ENCODE data around the gene NFIA. TPM values are rescaled to one million over a fixed set of nuclear protein-coding genes. Genes with fewer than 3 reads are reported as not detected.

The NFIA gene
- total RNA-seq, 1 experiment from 2014 or later = 0.35 TPM

DNA sequence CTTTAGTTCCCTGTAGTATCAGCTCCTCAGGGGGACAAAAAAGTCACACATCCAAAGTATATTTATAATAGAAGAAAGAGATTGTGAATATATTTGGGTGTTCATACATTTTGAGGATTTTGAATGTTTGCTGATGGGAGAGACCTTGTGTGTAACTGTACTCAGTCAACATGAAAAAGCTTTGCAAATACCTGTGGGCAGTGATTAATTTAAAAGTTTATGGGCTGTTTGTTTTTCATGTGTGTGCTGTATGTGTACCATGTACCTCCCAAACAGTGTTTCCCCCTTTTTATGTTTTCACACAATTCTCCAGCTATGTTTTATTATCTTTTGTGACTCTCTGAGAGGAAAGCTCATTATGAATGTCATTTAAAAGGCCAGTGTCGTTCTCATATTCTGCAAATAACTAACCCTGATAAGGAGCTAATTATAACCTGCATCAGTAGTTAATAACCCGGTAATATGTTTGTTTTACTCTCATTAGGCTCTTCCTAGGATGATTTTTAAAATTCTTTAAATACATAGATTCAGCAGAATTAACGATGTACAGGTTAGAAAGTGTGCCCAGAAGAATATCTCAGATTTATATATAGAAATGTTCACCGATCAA lies 271.5 kb downstream of the NFIA start:
- Histone ChIP-seq H2BK12ac (ENCODE audit: insufficient read length, low read depth, low read length) (no peak overlapping the region), H3K79me2 (ENCODE audit: insufficient read depth, low read length) (no peaks in the 10 kb centered on the region), H3K27me3 (ENCODE audit: insufficient read depth, low read length) (no peaks in the 10 kb centered on the region), H3K9me3 (ENCODE audit: control insufficient read depth, low read depth, low read length) (no peaks in the 10 kb centered on the region), H3T11ph (ENCODE audit: low read length) (no peak overlapping the region), H2BK20ac (ENCODE audit: low read depth, low read length, poor library complexity, severe bottlenecking) (no peak overlapping the region), H3K23me2 (ENCODE audit: insufficient read length, low read depth, low read length, poor library complexity, severe bottlenecking) (no peaks in the 10 kb centered on the region), H4K8ac (replicated peaks; ENCODE audit: insufficient read length, low read depth, low read length) (no peak overlapping the region), H3K14ac (ENCODE audit: insufficient read depth, low read length) (no peak overlapping the region), H3K4ac (ENCODE audit: low read depth, low read length) (no peak overlapping the region), H3K56ac (ENCODE audit: insufficient read length, low read depth, low read length) (no peak overlapping the region), H2AK5ac (ENCODE audit: insufficient read length, low read length) (no peak overlapping the region), H4K20me1 (ENCODE audit: control insufficient read depth, insufficient read depth, insufficient read length) (no peaks in the 10 kb centered on the region), H3K18ac (ENCODE audit: insufficient read length, low read depth, low read length) (no peak overlapping the region), H3K4me2 (ENCODE audit: insufficient read depth, insufficient read length, low read length) (no peak overlapping the region), H4K91ac (ENCODE audit: insufficient read length, low read depth, low read length) (no peak overlapping the region), H2BK120ac (ENCODE audit: low read depth, low read length, poor library complexity, severe bottlenecking) (no peak overlapping the region), H2BK5ac (ENCODE audit: insufficient read length, low read length) (no peak overlapping the region), H4K5ac (ENCODE audit: insufficient read length, low read depth, low read length) (no peak overlapping the region), H3K23ac (ENCODE audit: insufficient read length, low read depth, low read length) (no peak overlapping the region), H3K9ac (ENCODE audit: extremely low read depth, insufficient read length, low read length) (no peak overlapping the region), H2AFZ (ENCODE audit: low read length) (no peak overlapping the region), H3K27ac (ENCODE audit: insufficient read length, low read depth, low read length) (no peak overlapping the region), H2BK15ac (ENCODE audit: low read depth, low read length) (no peak overlapping the region), H3K4me1 (ENCODE audit: insufficient read depth, low read length) (peaks cover 6% of the 10 kb centered on the region; the same call in 1 of the 2 replicates), H3K79me1 (ENCODE audit: insufficient read depth, low read depth, low read length, poor library complexity, severe bottlenecking) (no peaks in the 10 kb centered on the region)
- no peak for DNase-seq
- H3K4me1 Mint-ChIP-seq = peaks cover 22 to 29% of the 10 kb centered on the region in 2 experiments
- H3K27me3 Mint-ChIP-seq (ENCODE audit: low read depth) = no peaks in the 10 kb centered on the region; the same call in 1 of the 2 replicates
- H3K36me3 Mint-ChIP-seq (ENCODE audit: insufficient read depth in 1 of 3, low read depth in 3 of 3) = no peaks in the 10 kb centered on the region
- H3K27ac Mint-ChIP-seq = no peak overlapping the region
- no peak overlapping the region for H3K4me3 Mint-ChIP-seq
- H3K9me3 Mint-ChIP-seq = no peaks in the 10 kb centered on the region
- WGBS (ENCODE audit: extremely low coverage, insufficient read length, low lambda C conversion rate) = no CpG with 5 or more reads among the region's 4 CpGs
- TF ChIP-seq, protein P1, sequence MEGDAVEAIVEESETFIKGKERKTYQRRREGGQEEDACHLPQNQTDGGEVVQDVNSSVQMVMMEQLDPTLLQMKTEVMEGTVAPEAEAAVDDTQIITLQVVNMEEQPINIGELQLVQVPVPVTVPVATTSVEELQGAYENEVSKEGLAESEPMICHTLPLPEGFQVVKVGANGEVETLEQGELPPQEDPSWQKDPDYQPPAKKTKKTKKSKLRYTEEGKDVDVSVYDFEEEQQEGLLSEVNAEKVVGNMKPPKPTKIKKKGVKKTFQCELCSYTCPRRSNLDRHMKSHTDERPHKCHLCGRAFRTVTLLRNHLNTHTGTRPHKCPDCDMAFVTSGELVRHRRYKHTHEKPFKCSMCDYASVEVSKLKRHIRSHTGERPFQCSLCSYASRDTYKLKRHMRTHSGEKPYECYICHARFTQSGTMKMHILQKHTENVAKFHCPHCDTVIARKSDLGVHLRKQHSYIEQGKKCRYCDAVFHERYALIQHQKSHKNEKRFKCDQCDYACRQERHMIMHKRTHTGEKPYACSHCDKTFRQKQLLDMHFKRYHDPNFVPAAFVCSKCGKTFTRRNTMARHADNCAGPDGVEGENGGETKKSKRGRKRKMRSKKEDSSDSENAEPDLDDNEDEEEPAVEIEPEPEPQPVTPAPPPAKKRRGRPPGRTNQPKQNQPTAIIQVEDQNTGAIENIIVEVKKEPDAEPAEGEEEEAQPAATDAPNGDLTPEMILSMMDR (conservative IDR thresholded peaks at IDR 0.05) = no peak

Measured in H9 (cell line).